ENCODE results near the gene CNR2. TPM values are rescaled to one million over a fixed set of nuclear protein-coding genes. Genes with fewer than 3 reads are reported as not detected.
A peak's percentile ranks its signal among the peaks of the same experiment; 100 is the strongest.
"Not testable (repeated sequence)": the region's sequence is repeated elsewhere in the genome, so short reads cannot be mapped to it uniquely, and the experiment has no call there.

Gene CNR2
- polyA plus RNA-seq, 3 donors, result 0.03 to 0.11 (median 0.06) TPM

DNA sequence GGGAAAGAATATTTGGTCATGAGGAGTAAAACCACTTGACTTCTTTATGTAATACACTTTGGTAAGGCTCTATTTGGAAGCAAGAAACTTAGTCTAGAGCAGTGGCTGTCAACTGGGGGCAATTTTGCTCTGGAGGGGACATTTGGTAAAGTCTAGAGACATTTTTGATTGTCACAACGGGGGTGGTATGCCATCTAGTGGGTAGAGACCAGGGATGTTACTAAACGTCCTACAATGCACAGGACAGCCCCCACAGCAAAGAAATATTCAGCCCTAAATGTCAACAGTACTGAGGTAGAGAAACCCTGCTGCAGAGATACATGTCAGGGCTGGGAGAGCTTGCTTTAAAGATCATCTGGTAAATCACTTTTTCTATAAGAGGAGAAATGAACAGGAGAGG is 58.6 kb downstream of the CNR2 start:
- WGBS, 3 donors, result 32 to 53% (median 51%) methylated on average over 2 of the region's 2 CpGs
- no peak overlapping the region for H3K27ac ChIP-seq (ENCODE audit: low read depth, low read length)

DNA sequence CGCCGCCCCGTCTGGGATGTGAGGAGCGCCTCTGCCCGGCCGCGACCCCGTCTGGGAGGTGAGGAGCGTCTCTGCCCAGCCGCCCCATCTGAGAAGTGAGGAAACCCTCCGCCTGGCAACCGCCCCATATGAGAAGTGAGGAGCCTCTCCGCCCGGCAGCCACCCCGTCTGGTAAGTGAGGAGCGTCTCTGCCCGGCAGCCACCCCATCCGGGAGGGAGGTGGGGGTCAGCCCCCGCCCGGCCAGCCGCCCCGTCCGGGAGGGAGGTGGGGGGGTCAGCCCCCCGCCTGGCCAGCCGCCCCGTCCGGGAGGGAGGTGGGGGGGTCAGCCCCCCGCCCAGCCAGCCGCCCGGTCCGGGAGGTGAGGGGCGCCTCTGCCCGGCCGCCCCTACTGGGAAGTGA is 60.0 kb downstream of the CNR2 start:
- not testable (repeated sequence) for H3K27ac ChIP-seq (ENCODE audit: low read depth, low read length)
- WGBS, 3 donors, result 90 to 98% (median 90%) methylated on average over 4 to 26 of the region's 34 CpGs

DNA sequence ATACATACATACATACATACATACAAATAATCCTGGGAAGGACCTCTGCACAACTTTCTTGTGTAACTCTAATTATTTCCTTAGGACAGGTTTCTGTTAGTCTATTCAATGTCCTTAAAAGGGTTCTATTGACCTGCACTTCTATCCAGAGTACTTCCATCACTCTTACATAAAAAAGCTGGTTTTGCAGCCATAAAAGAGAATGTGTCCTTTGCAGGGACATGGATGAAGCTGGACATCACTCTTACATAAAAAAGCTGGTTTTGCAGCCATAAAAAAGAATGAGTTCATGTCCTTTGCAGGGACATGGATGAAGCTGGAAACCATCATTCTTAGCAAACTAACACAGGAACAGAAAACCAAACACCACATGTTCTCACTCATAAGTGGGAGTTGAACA is 61.8 kb downstream of the CNR2 start:
- H3K27ac ChIP-seq (ENCODE audit: low read depth, low read length), result not testable (repeated sequence)

DNA sequence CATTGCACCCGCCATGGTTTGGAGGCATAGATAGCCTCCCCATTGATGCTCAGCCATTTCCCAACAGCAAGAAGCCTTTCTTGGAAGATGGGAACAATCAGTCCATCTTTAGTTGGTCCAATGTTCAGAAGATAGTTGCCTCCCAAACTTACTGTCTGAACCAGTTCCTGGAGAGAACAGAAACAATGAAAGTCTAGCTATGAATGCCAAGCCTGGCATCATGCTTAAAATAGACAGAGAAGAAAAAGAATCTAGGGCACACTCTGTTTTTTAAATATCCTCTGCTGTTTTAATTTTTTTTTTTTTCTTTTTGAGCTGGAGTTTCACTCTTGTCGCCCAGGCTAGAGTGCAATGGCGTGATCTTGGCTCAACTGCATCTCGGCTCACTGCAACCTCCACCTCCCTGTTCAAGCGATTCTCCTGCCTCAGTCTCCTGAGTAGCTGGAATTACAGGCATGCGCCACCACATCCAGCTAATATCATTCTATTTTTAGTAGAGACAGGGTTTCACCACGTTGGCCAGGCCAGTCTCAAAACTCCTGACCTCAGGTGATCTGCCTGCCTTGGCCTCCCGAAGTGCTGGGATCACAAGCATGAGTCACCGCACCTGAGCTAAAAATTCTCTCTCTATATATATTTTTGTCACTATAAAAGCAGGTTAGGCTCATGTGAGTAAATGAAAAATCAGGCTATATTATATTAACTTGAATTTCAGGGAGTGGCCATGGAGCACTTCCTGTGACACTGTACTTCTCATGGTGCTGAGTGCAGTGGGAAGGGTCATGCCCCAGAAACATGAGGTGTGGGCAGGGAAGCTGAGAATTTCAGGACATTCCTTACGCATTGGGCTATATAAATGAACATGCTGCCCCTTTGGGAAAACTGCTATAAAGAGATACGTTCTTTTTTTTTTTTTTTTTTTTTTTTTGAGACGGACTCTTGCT is 64.2 kb downstream of the CNR2 start:
- WGBS, 3 donors, result 92 to 95% (median 93%) methylated on average over 11 to 12 of the region's 12 CpGs
- H3K27ac ChIP-seq (ENCODE audit: low read depth, low read length), result no peak overlapping the region

DNA sequence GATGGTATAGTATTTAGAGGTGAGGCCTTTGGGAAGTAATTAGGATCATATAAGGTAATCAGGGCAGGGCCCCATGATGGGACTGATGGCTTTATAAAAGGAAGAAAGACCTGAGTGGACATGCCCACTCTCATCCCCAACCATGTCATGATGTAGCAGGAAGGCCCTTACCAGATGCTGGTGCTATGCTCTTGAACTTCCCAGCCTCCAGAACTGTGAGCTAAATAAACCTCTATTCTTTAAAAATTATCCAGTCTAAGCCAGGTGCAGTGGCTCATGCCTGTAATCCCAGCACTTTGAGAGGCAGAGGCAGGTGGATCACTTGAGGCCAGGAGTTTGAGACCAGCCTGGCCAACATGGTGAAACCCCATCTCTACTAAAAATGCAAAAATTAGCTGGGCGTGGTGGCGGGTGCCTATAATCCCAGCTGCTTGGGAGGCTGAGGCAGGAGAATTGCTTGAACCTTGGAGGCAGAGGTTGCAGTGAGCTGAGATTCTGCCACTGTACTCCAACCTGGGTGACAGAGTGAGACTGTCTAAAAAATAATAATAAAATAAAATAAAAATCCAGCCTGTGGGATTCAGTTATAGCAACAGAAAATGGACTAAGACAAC is 65.6 kb downstream of the CNR2 start:
- not testable (repeated sequence) for H3K27ac ChIP-seq (ENCODE audit: low read depth, low read length)
- WGBS, 3 donors, result 97 to 100% (median 97%) methylated on average over 2 of the region's 2 CpGs

DNA sequence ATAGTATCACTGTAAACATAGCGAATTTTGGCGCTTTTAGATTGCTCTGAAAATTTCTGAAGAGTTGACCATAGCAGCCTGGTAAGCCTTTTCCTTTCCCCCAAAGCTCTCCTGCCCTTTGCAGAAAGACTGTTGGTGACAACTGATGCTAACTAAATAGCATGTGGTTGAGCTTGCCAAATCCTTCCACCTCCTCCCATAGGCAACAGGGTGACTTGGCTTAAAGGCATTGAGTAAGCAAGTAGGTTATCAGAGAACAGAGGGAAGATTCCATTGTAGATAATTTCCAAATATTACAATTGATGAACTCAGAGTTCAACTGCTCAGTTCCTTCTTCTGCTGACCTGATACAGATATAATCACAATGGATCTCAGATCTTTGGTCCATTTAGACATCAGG is 68.0 kb downstream of the CNR2 start:
- H3K27ac ChIP-seq (ENCODE audit: low read depth, low read length), result no peak overlapping the region
- 97 to 98% (median 98%) methylated on average over 2 of the region's 2 CpGs for WGBS, 3 donors

DNA sequence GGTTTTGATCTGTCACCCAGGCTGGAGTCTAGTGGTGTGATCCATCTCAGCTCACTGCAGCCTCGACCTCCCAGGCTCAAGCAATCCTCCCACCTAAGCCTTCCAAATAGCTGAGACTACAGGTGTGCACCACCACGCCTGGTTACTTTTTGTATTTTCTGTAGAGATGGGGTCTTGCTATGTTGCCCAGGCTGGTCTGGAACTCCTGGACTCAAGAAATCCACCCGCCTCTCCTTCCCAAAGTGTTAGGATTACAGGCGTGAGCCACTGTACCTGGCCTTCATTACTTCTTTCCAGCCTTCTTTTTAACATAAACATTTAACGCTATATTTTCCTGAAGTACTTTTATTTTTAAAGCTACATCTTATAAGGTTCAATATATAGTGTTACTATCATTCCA is 69.5 kb downstream of the CNR2 start:
- H3K27ac ChIP-seq (ENCODE audit: low read depth, low read length), result no peak overlapping the region
- WGBS, 3 donors, result 91 to 94% (median 92%) methylated on average over 5 of the region's 5 CpGs

DNA sequence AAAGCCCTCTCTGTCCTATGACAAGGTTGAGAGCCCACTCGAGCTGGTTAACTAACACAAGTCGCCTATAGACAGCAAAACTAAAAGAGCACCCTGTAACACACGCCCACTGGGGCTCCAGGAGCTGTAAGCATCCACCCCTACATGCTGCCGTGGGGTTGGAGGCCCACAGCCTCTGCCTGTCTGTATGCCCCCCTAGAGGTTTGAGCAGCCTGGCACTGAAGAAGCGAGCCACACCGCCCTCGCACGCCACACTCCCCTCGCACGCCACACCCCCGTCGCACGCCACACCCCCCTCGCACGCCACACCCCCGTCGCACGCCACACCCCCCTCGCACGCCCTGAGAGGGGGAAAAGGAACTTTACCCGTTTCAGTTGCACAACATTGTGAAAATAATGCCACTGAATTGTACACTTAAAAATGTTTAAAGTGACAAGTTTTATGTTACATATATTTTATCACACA is 74.7 kb downstream of the CNR2 start:
- 0 to 1% (median 1%) methylated on average over 21 of the region's 21 CpGs for WGBS, 3 donors
- no peak overlapping the region for H3K27ac ChIP-seq (ENCODE audit: low read depth, low read length)

DNA sequence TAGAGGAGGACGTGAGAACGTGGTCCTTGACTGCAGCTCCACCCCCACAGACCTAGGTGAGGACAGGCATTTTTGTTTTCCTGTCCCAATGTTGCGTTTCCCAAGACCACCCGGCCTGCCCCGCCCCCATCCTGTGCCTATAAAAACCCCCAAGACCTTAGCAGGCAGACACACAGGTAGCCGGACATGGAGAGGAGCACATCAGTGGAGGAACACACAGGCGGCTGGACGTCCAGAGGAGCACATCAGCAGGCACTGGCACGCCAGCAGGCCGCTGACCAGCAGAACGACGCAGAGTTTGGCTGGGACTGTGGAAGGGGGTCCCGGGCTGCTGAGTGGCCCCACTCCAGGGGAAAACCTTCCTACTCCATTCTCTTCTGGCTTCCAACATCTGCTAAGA is 75.3 kb downstream of the CNR2 start:
- H3K27ac ChIP-seq (ENCODE audit: low read depth, low read length), result no peak overlapping the region
- WGBS, 3 donors, result 16 to 23% (median 18%) methylated on average over 13 of the region's 13 CpGs

DNA sequence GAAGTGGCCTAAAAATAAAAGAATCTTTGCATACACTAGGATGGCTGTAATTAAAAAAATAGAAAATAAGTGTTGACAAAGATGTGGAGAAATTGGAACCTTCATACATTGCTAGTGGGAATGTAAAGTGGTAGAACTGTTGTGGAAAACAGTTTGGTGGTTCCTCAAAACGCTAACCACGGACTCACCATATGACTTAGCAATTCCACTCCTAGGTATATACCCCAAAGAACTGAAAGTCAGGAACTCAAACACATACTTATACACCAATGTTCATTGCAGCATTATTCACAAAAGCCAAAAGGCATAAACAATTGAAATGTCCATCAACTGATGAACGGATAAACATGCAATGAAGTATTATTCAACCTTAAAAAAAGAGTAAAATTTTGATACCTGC is 77.1 kb downstream of the CNR2 start:
- 58 to 73% (median 65%) methylated on average over 3 of the region's 3 CpGs for WGBS, 3 donors
- no peak overlapping the region for H3K27ac ChIP-seq (ENCODE audit: low read depth, low read length)

DNA sequence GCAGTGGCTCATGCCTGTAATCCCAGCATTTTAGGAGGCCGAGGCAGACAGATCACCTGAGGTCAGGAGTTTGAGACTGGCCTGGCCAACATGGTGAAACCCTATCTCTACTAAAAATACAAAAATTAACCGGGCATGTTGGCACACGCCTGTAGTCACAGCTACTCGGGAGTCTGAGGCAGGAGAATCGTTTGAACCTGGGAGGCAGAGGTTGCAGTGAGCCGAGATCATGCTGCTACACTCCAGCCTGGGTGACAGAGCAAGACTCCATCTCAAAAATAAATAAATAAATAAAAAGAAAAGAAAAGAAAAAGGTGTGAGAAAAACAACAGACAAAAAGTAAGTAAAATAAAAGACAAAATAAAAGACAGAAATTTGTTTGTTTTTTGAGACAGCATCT is 79.0 kb downstream of the CNR2 start:
- H3K27ac ChIP-seq (ENCODE audit: low read depth, low read length), result not testable (repeated sequence)
- WGBS, 3 donors, result 79 to 88% (median 88%) methylated on average over 6 of the region's 6 CpGs

DNA sequence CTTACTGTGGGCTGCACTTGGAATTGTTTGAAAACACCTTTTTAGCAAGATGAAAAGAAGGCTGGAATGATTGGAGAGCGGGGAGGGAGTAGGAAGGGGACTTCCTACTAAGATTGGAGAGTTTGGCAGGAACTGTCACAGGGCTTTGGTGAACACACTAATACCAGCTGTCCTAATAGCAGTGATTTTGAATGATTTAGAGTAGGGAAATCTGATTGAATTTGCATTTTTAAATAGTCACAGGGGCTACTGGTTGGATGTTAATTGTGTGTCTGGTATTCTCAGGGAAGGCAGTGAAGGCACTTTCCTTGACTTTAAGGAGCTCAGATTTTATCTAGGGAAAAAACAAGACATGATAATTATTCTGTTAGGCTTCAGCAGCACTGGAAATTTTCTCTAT is 85.4 kb downstream of the CNR2 start:
- H3K27ac ChIP-seq (ENCODE audit: low read depth, low read length), result no peak overlapping the region
- WGBS, 3 donors, result 77 to 90% (median 79%) methylated on average over 1 of the region's 1 CpG

DNA sequence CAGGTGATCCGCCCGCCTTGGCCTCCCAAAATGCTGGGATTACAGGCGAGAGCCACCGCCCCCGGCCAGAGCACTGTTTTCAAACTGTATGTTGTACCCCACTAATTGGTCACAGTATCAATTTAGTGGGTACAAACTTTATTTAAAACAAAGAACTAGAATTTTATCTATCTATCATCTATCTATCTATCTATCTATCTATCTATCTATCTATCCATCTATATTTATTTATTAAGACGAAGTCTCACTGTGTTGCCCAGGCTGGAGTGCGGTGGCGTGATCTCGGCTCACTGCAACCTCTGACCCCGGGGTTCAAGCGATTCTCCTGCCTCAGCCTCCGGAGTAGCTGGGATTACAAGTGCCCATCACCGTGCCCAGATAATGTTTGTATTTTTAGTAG is 86.6 kb downstream of the CNR2 start:
- WGBS, 3 donors, result 95 to 97% (median 95%) methylated on average over 13 of the region's 13 CpGs
- not testable (repeated sequence) for H3K27ac ChIP-seq (ENCODE audit: low read depth, low read length)

DNA sequence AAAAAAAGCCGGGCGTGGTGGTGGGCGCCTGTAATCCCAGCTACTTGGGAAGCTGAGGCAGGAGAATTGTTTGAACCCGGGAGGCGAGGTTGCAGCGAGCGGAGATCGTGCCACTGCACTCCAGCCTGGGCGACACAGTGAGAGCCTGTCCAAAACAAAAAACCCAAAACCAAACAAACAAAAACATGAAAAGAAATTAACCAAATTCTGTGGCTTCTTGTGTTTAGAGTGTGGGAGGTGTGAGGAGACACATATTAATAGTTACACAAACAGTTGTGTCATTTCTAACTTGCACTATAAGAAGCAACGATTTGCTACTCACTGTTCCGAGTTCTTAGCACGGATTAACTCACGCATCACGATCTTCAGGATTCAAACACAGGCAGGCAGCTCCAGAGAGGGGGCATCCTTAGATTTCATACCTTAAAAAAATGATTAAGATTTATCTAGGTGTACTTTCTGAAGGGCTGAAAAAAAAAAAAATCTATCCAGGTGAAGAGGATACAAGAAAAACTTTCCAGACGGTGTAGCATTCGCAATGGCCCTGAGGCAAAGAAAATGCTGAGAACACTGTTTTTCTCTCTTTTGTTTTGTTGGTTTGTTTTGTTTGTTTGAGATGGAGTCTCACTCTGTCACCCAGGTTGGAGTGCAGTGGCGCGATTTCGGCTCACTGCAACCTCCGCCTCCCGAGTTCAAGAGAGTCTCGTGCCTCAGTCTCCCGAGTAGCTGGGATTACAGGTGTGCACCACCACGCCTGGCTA is 87.2 kb downstream of the CNR2 start:
- WGBS, 3 donors, result 53 to 67% (median 66%) methylated on average over 24 of the region's 24 CpGs
- H3K27ac ChIP-seq (ENCODE audit: low read depth, low read length), result no peak overlapping the region

DNA sequence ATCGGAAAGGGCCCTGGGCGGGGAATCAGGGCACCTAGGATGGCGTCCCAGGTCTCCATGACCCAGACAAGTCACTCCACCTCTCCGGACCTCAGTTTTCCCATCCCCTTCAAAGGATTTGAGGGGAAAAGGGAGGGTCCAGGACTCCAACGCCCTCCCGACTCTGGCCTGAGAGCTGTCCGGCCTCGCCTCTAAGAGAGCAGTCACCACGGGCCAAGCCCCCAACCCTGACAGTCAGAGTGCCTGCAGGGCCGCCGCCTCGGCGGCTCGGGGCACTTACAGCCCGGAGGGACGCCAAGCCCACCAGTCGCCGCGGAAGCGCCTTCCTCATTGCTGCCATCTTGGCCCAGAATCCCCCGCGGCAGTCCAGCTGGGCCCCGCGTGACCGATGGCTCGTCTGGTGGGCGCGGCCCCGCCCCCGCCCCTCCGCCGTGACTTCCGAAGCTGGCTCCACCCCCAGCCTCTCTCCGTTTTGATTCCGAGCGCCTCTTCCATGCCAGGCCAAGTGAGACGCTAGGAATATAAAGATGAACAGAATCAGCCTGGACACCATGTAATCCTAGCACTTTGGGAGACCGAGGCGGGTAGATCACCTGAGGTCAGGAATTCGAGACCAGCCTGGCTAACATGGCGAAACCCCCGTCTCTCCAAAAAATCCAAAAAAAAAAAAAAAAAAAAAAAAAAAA is 87.9 kb downstream of the CNR2 start, which contains the start of gene HMGCL:
HMGCL (minus strand) TSS at position 354 of the 686 bp plus-strand sequence; CDS start at position 340, 14 bp downstream.
- H3K27ac ChIP-seq (ENCODE audit: low read depth, low read length), result peak within 1 kb of the TSS; percentile 57
- 0 to 1% (median 0%) methylated on average over 41 to 42 of the region's 42 CpGs for WGBS, 3 donors

DNA sequence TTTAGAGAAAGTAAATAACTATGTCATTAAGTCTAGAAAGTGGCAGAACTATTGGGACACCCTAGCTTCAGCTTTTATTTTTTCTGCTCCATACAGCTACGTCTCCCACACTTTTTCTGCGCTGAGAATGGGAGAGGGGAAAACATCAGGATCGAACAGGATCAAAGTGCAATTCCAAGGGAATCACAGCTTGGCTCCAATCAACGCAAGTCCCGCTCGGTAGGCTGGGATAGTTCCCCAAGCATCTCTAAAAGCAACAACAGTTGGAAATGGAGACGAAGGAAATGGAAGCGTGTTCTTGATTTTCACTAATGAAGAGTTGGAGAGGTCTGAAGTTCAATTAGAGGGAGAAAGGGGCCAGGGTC is 88.5 kb downstream of the CNR2 start:
- 0 to 4% (median 3%) methylated on average over 8 of the region's 8 CpGs for WGBS, 3 donors
- peak overlapping the region; percentile 57 for H3K27ac ChIP-seq (ENCODE audit: low read depth, low read length)

DNA sequence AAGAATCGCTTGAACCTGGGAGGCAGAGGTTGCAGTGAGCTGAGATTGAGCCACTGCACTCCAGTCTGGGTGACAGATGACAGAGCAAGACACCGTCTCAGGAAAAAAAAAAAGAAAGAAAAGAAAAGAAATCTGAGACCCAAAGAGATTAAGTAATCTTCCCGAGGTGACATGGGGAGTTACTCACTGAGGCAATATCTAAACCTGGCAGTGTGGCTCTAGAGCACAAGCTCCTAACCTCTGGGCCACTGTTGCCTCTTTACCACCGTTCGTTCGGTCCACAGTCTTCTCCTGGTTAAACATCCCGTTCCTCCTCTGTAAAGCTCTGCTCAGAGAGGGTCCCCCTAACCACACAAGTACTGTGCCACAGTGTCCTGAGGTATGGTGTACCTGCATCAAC is 89.4 kb downstream of the CNR2 start:
- 80 to 82% (median 81%) methylated on average over 7 of the region's 7 CpGs for WGBS, 3 donors
- no peak overlapping the region for H3K27ac ChIP-seq (ENCODE audit: low read depth, low read length)
